ENCODE measurements around the gene PAMR1. TPM values are rescaled to one million over a fixed set of nuclear protein-coding genes. Genes with fewer than 3 reads are reported as not detected.

PAMR1 gene
- total RNA-seq, 1 donor, result 49.9 TPM

DNA sequence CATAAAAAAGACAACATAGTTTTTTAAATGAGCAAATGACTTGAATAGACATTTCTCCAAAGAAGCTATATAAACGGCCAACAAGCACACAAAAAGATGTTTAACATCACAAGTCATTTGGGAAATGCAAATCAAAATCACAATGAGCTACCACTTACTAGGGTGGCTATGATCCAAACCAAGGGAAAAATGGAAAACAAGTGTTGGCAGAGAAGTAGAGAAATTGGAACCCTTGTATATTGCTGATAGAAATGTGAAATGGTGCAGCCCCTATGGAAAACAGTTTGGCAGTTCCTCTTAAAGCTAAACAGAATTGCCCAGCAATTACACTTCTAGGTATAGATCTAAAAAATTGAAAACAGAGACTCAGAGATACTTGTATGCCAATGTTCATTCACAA, 29.0 kb downstream of the PAMR1 start:
- no peak for DNase-seq (ENCODE audit: insufficient read length, low spot score, missing footprints)
- Histone ChIP-seq H2AFZ (ENCODE audit: low read length) (no peak overlapping the region), H3K4me1 (ENCODE audit: insufficient read depth, low read length) (peaks cover 6% of the 10 kb centered on the region), H3K4me3 (ENCODE audit: insufficient read depth, low read length) (no peak overlapping the region), H3K9me3 (ENCODE audit: low read depth, low read length) (no peaks in the 10 kb centered on the region), H3K79me2 (ENCODE audit: insufficient read depth, low read length) (no peaks in the 10 kb centered on the region), H4K20me1 (ENCODE audit: insufficient read depth, low read length) (no peaks in the 10 kb centered on the region), H3K27ac (ENCODE audit: low read depth, low read length) (no peak overlapping the region), H3K36me3 (ENCODE audit: insufficient read depth, low read length) (peaks cover 5% of the 10 kb centered on the region), H3K27me3 (ENCODE audit: insufficient read depth, low read length) (no peaks in the 10 kb centered on the region), H3K4me2 (ENCODE audit: insufficient read depth, low read length) (no peak overlapping the region)
- TF ChIP-seq, protein P1, sequence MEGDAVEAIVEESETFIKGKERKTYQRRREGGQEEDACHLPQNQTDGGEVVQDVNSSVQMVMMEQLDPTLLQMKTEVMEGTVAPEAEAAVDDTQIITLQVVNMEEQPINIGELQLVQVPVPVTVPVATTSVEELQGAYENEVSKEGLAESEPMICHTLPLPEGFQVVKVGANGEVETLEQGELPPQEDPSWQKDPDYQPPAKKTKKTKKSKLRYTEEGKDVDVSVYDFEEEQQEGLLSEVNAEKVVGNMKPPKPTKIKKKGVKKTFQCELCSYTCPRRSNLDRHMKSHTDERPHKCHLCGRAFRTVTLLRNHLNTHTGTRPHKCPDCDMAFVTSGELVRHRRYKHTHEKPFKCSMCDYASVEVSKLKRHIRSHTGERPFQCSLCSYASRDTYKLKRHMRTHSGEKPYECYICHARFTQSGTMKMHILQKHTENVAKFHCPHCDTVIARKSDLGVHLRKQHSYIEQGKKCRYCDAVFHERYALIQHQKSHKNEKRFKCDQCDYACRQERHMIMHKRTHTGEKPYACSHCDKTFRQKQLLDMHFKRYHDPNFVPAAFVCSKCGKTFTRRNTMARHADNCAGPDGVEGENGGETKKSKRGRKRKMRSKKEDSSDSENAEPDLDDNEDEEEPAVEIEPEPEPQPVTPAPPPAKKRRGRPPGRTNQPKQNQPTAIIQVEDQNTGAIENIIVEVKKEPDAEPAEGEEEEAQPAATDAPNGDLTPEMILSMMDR (IDR thresholded peaks at IDR 0.05; ENCODE audit: extremely low read depth, low read depth, low read length), result no peak

DNA sequence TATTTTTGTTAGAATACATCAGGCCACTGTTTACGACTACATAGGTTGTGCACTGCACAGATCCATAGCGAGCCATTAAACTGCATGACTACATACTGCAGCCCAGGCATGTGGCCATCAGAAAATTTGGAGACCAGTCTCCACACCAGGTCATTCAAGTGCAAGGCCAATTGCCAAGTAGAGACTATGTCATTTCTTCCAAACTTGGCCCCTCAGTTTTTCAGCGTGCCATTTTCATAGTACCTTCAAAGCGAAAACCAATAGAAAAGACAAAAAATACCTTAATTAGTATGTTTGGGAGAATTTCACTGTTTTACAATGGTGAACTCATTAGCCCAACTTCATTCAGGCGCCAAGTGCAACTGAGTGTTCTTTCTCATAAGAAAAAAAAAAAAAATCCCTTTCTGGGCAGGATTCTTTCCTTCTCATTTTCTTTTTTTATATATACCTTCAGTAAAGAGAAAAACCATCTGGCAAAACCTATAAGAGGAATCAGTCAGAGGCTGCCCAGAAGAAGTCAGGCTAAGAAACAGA, 30.4 kb downstream of the PAMR1 start:
- no peak overlapping the region for H3K4me2 ChIP-seq (ENCODE audit: insufficient read depth, low read length)

DNA sequence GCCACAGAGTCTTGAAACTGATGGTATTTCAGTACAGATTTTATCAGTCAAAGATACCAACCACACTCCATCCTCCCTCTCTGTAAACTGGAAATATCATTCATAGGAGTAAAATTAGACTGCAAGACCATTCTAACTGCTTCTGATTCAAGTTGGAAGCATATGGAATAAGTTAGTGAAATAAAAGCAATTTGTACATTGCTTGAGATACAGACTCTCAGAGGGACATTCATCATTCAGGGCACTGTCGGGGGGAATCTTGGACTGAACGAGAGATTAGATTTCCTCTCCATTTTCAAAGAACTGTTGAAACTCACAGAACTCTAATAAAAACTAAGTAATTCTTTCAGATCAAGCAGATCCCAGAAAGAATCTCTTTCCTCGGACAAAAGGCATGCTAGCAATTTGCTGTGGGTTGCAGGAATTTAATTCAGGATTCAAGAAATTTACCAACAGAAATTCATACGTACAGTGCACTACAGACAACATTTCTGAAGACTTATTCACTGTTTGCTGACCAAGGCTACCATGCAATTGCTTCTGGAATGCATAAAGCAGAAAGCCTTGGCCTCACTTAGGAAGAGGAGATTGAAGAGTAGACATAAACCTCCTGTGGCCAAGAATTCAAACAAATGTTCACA, 34.1 kb downstream of the PAMR1 start:
- H3K27me3 ChIP-seq (ENCODE audit: insufficient read depth, low read length), result no peaks in the 10 kb centered on the region
- peak; percentile 82 for DNase-seq (ENCODE audit: insufficient read length, low spot score, missing footprints)
- TF ChIP-seq, protein P1 (IDR thresholded peaks at IDR 0.05; ENCODE audit: extremely low read depth, low read depth, low read length), result no peak
- no peaks in the 10 kb centered on the region for H3K9me3 ChIP-seq (ENCODE audit: low read depth, low read length)
- peak overlapping the region; percentile 59 for H3K4me2 ChIP-seq (ENCODE audit: insufficient read depth, low read length)
- peak overlapping the region; percentile 85 for H3K27ac ChIP-seq (ENCODE audit: low read depth, low read length)
- H3K4me3 ChIP-seq (ENCODE audit: insufficient read depth, low read length), result peak overlapping the region; percentile 23
- no peak overlapping the region for H2AFZ ChIP-seq (ENCODE audit: low read length)
- H3K4me1 ChIP-seq (ENCODE audit: insufficient read depth, low read length), result peaks cover 25% of the 10 kb centered on the region
- H3K79me2 ChIP-seq (ENCODE audit: insufficient read depth, low read length), result no peaks in the 10 kb centered on the region
- peaks cover 4% of the 10 kb centered on the region for H4K20me1 ChIP-seq (ENCODE audit: insufficient read depth, low read length)
- peaks cover 11% of the 10 kb centered on the region for H3K36me3 ChIP-seq (ENCODE audit: insufficient read depth, low read length)

More for the DNA sequence above, 30.4 kb downstream of the PAMR1 start:
- peaks cover 18% of the 10 kb centered on the region for H3K4me1 ChIP-seq (ENCODE audit: insufficient read depth, low read length)
- no peak overlapping the region for H3K4me3 ChIP-seq (ENCODE audit: insufficient read depth, low read length)
- DNase-seq (ENCODE audit: insufficient read length, low spot score, missing footprints), result no peak
- no peaks in the 10 kb centered on the region for H4K20me1 ChIP-seq (ENCODE audit: insufficient read depth, low read length)
- H3K27ac ChIP-seq (ENCODE audit: low read depth, low read length), result no peak overlapping the region
- TF ChIP-seq, protein P1 (IDR thresholded peaks at IDR 0.05; ENCODE audit: extremely low read depth, low read depth, low read length), result no peak
- H3K36me3 ChIP-seq (ENCODE audit: insufficient read depth, low read length), result peaks cover 11% of the 10 kb centered on the region
- no peak overlapping the region for H2AFZ ChIP-seq (ENCODE audit: low read length)
- H3K9me3 ChIP-seq (ENCODE audit: low read depth, low read length), result no peaks in the 10 kb centered on the region
- no peaks in the 10 kb centered on the region for H3K79me2 ChIP-seq (ENCODE audit: insufficient read depth, low read length)
- H3K27me3 ChIP-seq (ENCODE audit: insufficient read depth, low read length), result no peaks in the 10 kb centered on the region

DNA sequence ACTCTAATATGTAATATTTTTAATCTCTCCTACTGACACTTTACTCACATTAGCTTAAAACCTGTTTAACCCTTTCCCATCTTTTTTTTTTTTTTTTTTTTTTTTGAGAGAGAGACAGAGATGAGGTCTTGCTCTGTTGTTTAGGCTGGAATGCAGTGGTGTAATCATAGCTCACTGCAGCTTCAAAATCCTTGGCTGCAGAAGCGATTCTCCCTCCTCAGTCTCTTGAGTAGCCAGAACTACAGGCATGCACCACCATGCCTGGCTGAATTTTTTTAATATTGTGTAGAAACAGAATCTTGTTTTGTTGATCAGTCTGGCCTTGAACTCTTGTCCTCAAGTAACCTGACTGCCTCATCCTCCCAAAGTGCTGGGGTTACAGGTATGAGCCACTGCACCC, 37.3 kb downstream of the PAMR1 start:
- Histone ChIP-seq H3K27ac (ENCODE audit: low read depth, low read length) (no peak overlapping the region), H3K27me3 (ENCODE audit: insufficient read depth, low read length) (no peaks in the 10 kb centered on the region), H3K4me2 (ENCODE audit: insufficient read depth, low read length) (no peak overlapping the region), H3K9me3 (ENCODE audit: low read depth, low read length) (no peaks in the 10 kb centered on the region), H3K4me1 (ENCODE audit: insufficient read depth, low read length) (peaks cover 55% of the 10 kb centered on the region), H3K79me2 (ENCODE audit: insufficient read depth, low read length) (no peaks in the 10 kb centered on the region), H3K36me3 (ENCODE audit: insufficient read depth, low read length) (peaks cover 11% of the 10 kb centered on the region), H2AFZ (ENCODE audit: low read length) (no peak overlapping the region), H3K4me3 (ENCODE audit: insufficient read depth, low read length) (no peak overlapping the region), H4K20me1 (ENCODE audit: insufficient read depth, low read length) (peaks cover 4% of the 10 kb centered on the region)
- TF ChIP-seq, protein P1 (IDR thresholded peaks at IDR 0.05; ENCODE audit: extremely low read depth, low read depth, low read length), result no peak
- DNase-seq (ENCODE audit: insufficient read length, low spot score, missing footprints), result no peak
